Stimulated activated CD8-positive, alpha-beta memory T cell treated with anti-CD3 and anti-CD28 coated beads, Interleukin-15, amount 100 ng/mL, for 24 hours (primary cell): ENCODE measurements around the gene LRPPRC.
"Not testable (repeated sequence)": the region's sequence is repeated elsewhere in the genome, so short reads cannot be mapped to it uniquely, and the experiment has no call there.

Source experiments
- DNase-seq: peaks from one replicate; pipeline ENCODE4 v3.0.0-alpha.2; 2020; ENCODE audit warnings: low read depth

The LRPPRC gene

DNA sequence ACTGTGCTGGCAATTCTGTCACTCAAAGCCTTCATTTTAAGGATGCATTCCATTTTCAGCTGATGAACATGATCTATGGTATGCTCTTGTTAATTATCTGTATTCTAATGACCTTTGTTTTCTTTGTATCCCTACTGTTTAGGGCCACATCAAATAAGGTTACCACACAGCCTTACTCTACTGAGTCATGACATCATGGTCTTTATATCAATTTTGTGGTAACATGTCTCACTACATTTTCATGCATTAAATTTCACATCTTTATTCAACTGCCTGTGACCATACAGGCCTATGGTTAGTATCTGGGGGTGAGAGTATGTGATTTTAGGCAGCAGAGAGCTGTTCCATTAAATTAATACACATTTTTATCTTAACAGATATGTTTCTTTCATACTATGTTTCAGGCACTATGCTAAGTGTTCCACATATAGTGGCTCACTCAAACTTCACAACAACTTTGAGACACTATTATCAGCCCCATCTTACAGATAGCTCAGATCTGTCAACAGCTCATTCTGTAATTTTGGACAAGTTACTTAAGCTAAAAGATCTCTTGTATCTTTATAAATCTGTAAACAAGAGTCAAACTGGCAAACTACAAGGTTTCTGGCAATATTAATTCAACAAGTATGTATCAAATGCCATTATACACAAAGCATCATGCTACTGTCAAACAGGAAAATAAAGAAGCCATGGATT lies 18.0 kb downstream of the LRPPRC start:
- DNase-seq: no peak

DNA sequence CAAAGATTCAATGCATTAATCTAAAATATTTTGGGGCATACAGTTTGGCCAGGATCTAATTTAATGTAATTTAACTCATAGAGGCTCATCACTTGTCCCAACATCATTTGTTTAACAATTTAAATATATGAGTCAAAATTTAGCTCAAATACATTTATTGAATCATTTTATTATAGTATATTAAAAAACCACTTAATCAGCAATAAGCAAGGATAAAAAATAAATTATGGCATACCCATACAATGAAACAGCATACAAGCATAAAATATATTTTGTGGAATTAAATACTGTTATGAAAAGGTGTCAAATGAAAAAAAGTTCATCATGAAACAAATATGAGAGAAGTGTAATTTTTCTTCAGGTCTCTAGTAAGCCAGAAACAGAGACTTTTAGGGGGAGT lies 34.9 kb downstream of the LRPPRC start:
- DNase-seq: no peak

DNA sequence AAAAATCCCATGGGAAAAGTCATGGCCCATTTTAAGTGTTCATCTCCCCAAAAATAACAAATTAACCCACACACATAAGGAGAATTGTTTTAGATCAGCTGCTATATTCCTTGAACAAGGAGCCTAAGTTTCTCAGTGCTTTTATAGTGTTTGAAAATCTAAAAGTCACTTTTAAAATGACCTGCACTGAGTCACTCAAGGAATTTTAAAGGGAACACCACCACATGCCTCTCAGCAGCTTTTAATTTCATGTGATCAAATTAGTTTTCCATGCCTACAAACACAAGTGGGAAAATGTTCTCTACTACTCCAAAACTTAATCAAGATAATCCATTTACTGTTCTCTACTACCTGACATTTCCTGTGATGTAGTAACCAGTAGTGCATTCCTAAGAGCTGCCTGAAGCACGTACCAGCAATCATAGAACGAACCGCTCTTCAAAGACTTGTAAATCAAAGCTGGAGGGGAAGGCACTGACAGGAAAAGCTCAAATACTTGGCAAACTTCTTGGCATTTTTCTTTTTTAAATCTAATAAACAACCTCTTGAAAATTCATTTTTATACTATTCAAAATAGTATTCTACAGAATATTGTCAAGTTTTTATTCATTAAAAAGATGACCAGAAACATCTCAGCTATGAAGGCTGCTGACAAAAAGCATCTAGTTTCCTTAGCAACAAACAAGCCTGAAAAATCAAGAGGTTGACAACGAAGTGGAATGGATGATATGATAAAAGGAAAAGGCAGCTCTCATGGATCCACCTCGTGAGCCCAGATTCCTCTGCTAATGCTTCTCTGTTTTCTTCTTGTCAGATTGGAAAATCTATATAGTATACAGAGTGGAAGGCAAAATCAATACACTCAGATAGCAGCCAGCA lies 37.2 kb downstream of the LRPPRC start:
- DNase-seq: no peak

DNA sequence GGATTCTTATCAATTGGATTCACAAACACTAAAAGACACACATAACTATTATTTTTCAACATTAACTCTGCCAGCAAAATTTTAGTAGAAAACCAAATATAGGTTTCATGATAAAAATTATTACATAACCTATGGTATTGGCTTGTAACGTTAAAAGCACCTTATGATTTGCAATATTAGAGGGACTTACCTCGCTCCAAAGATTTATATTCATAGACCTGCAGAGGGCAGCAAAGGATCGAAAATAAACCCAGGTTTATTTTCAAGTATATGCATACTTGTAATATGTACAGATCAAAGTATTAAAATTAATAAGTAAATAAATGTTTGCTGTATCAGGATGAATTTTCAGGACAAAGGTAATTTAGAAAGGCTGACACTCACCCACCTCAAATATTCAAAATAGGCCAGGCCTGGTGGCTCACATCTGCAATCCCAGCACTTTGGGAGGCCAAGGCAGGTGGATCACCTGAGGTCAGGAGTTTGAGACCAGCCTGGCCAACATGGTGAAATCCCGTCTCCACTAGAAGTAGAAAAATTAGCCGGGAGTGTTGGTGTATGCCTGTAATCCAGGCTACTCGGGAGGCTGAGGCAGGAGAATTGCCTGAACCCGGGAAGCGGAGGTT lies 45.3 kb downstream of the LRPPRC start:
- DNase-seq: no peak

DNA sequence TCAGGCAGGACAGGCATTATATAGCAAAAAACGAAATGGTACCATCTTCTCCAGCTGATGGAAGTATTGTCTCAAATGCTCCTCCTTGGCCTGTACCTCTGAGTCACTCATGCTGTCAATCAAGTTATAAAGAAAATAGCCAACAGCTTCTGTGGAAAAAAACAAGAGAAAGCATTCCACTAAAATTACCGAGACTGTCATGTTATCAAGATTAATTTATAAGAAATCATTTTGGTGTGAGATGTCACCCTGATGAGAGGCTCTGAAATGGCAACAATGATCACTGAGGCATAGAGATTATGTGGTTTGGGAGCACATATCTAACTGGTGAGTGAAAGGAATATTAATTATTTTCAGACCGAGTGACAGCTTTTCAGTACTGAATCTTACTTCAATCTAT lies 47.4 kb downstream of the LRPPRC start:
- no peak for DNase-seq

DNA sequence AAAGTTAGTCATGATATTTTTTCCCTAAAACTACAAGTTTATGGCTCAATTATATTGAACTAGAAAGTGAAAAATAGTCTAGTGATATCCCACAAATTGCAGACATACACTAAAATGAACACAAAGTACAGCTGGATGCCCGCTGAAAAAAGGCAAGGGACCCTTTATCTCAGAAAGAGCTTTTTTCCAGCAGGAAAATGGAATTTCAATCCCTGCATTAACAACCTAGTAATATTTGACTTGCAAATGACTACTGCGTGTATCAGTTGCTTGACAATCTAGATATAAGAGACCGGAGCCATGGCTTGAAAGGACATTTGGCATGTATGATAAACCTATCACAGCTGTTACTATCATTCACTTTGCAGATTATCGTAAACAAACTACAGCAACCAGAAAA lies 49.1 kb downstream of the LRPPRC start:
- no peak for DNase-seq

DNA sequence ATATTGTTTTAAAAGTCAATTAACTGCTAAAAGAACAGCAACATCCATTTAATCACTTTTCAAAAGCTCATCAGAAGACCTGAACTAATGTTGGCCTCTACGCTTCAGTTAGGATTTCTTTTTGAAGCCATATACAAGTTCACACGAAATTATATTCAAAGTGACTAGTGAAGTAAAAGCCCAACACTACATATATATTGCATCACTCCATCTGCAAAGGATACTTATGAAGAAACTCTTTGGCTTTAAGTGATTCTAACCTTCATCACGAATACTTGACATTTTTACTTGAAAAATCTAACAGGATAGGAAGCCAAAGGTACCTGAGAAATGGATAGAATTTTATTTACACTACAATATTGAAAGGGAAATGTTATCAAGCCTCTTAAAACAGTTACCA lies 50.4 kb downstream of the LRPPRC start:
- no peak for DNase-seq

DNA sequence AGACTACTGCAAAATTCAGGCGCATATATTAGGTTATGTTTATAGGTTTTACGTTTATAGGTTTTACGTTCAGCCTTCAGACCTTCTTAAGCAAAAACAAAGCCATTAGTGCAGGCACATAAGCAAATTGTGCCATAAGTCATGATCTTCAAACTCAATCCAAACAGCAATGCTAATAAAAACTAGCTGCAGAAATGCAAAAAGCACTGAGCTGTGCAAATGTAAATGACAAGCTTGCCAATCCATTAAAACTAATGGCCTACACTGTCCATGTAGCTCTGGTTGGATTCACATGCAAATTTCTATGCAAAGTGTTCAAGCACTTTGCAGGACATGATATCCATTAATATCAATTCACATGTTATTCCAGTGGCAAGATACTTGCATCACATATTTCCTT lies 50.9 kb downstream of the LRPPRC start:
- no peak for DNase-seq

DNA sequence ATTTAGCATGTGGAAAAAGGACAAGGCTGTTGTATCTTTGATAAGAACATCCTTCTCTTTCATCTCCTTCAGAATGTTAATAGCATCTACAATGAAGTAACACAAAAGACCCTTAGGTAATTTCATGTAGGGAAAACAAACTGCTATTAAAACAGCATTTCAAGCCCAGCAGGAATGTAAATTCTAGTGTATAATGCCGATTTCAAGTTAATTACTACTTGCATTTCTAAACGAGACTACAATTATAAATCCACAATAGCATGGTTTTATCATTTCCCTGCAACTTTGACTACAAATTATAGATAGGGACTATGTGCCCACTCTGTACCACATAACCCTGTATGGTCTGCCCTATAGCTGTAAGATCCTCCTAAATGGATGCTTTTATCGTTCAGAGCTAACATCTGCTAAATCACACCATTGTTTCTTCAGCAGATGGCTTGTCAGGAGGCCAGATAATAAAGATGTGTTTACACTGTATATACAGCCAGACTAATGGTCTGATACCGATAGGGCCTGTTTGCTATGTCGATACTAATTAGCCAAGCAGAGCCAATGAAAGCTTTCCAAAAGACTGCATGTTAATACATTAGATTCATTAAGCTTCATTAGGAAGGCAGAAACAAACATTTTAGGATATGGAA lies 51.9 kb downstream of the LRPPRC start:
- no peak for DNase-seq

DNA sequence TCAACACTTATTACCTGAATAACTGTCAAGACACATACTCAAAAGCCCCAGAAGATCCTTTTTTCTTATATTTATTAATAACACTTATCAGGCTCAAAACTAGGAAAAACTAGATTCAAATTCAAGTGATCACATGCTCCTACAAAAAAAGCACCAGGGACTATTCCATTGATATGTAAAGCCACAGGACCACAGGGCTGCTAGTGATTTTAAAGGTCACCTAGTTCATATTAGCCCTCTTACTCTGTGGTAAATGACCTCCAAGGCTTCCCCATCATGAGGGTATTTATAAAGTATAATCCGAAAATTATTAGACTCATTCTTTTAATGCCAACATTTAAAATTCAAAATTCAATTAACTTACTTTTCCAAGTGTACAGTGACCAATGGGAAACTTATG lies 52.5 kb downstream of the LRPPRC start:
- no peak for DNase-seq

DNA sequence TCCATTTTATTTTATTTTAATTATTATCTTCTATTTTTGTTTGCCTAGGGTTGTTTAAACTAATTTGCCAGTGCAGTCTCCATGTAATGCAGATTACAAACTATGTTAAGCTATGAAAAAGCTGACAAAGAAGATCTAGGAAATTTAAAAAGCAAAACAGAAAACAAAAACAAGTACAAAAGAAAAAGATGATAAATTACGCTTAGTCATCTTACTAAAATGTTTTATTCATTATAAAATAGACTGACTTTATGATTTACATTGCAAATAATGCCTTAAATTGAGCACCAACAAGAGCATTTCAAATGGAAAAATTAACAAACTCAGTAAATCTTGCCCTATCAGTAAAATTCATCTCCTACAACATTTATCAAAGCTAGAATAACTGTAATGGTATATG lies 52.9 kb downstream of the LRPPRC start:
- DNase-seq: no peak

DNA sequence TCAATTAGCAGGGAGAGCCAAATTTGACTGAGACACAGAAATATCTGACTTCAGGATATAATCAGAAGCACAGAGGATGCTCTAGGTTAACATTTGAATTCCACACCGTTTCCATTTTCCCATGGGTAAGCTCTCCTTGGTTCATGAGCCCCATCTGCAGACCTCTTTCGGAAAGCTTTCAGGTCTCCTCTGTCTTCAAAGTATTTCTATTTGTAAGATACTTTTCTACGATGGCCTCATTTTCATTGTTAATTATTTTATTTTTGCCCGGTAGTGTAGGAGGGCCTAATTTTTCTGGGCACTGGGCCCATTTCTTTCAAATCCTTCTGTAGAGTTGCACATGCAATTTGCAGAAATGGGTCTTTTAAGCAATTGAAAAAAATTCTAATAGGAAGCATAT lies 53.8 kb downstream of the LRPPRC start:
- no peak for DNase-seq

DNA sequence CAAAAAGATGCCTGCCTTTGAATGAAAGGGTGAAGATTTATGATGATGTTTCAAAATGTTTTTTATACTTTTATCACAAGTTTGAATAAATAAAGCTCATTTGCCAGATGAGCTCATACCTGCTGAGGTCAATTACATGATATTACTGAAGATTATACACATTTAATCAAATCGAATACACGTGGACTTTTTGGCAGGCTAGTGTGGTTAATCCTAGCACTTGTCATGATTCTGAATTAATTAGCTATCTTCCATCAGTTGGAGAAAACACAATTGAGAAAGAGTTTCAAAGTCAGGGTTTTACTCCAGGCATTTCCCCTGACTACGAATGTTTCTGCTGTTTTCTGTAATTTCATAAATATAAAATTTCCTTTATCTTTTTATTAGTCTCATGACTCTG lies 54.4 kb downstream of the LRPPRC start:
- no peak for DNase-seq

DNA sequence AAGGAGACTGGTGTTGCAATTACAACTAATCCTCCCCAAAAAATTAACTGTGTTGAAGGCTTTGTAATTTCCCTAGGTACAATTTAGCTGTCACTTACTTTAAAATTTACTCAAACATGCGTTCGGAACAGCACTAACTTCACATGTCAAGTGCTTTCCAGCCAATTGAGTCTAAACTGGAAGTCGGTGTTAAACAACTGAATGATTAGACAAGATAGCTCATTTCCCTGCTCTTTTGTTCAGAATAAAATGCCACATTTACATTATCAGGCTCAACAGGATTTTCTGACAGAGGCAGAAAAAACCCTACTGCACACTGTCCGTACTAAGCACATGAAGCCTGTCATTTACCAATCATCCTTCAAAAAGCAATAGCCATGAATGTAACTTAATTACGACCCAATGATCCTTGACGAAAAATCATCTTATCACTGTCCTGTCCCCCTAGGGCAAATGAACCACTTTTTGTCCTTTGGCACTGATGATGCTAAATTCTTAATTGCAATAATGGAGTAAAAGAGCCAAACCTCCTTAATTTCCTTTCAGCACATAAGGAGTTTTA lies 56.0 kb downstream of the LRPPRC start:
- no peak for DNase-seq

DNA sequence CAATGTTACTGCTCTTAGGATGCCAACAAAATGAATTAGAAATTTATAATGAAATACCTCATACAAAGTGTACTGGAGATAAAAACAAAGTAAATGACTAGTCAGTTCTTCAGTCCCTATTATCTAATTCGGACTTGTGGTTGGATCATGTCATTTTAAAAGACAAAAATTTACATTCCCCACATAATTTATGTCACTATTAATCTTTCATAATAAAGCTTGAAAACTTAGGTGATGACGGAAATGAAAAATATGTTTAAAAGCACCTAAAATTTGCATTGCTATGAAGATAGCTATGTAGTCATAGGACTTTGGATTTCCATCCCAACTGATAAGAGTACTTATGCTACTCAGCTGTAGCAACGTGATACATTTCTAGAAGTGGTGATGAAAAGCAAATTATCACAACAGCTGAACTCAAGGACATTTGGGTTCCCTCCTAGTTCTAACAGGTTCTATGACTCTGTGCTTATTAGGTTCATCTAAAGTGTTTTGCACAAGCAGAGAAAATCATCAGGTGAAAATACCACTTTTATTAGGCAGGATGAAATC lies 58.4 kb downstream of the LRPPRC start:
- DNase-seq: no peak

DNA sequence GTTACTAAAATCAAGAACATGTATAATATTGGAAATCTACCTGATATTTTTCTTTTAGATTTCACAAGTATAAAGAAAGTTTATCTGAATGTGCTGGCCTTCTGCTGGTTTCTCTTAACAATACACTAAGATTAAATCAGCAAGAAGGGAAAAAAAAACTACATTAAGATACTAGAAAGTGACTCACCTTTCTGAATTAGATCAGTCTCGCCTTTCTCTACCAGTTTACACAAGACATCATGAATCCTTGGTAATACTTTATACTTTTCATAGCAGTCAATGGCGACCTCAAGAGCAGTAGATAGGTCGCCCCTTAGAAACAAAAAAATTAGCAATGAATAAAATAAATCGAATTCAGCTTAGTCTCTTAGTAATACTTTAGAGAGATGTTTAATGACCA lies 61.2 kb downstream of the LRPPRC start:
- DNase-seq: no peak

DNA sequence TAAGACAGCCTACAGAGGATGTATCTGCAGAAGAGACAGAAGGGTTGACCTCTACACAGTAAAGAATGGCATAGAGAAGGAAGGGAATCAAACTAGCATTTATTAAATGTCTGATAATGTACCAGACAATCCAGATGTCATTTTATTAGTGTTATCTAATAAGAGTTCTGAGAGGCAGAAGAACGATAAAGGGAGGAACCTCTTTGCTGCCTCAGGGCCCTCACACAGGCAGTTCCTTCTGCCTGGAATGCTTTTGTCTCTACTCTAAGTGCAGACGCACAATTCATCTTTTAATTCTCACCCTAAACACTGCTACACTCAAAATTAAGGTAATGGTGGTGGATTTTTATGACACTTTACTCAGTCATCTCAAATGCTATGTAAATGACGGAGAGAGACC lies 64.5 kb downstream of the LRPPRC start:
- no peak for DNase-seq

DNA sequence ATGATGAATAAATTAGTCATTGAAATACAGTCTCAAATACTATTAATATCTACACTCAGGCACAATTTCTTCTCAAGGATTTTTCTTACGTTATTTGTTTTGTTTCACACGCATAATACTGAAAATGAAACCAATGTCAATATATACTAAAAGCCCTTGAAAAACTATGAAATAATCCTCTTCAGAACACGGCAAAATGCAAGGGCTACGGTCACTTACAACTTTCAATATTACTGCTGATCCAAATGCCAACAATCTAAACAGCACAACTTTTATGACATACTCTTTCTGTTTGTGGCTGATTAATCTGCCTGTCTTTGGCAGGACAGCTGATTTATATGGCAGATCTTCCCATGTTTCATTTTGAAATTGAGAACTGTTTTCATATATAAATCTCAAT lies 68.3 kb downstream of the LRPPRC start:
- no peak for DNase-seq

DNA sequence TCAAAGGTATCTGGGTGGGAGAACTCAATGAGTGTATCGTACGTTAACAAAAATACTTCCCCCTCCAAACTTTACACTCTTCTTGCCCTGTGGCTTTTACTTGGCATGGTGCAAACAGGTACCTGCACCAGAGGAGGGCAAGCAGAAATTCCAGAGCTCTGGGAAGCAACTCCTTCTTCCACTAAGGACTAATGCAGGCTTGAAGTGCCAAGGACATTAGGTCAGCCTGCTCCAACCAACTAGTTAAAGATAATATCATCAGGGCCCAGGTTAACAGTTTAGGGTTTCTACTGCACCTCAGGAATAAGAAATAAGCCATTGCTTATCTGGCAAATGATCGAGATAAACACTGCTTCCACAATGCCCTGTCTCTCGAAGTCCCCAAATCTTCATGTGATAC lies 70.4 kb downstream of the LRPPRC start:
- DNase-seq: no peak

DNA sequence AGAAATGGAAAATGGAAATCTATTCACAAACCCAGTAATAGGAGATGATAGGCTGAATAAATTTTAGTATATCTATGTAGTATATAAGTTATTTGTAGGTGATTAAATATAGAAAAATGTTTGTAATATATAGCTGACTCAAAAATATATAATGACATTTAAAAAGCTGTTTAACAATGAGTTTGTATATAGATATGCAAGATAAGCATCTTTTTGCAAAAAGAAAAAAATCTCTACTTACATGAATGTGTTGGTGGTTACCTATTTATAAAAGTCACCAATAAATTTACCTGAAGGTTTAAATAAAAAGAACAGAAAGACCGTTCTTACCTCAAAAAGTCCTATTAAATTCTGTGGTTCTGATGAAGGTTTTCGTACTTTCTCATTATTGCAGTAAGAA lies 71.3 kb downstream of the LRPPRC start:
- no peak for DNase-seq

DNA sequence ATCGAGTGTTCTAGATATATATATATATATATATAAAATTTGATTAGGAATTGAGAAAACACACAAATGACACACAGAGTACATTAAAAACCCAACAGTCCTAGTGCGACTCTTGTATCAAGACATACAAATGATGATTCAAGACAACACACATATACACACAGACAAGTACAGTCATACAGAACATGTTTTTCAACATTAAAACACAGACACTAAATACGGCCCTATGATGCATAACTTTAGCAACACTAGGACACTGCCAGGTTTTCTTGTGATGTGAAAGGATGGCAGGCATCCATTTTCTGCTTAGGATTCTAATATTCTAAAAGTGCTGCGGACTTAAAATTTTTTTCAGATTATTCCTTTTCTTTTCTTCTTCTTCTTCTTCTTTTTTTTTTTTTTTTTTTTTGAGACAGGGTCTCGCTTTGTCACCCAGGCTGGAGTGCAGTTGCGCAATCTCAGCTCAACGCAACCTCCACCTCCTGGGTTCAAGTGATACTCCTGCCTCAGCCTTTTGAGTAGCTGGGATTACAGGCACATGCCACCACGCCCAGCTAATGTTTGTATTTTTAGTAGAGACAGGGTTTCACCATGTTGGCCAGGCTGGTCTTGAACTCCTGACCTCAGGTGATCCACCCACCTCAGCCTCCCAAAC lies 84.5 kb downstream of the LRPPRC start:
- DNase-seq: not testable (repeated sequence)
